ENCODE measurements around the gene POLD3.

GRCh38 chr11:74605403-74605802 is 13.0 kb downstream of the POLD3 start:
- TF ChIP-seq CTCF (IDR thresholded peaks at IDR 0.05) (no peak), POLR2AphosphoS5 (IDR thresholded peaks at IDR 0.05) (no peak), POLR2A (IDR thresholded peaks at IDR 0.05) (no peak), EP300 (IDR thresholded peaks at IDR 0.05) (no peak)

Data from gastroesophageal sphincter (tissue), 3 donors.